C4-2B (cell line): Measurements from ENCODE around the gene C1QTNF6.

Experiments
- ZFX ChIP-seq: fragments of 450-650 bp; IDR thresholded peaks from 2 replicates; pipeline ENCODE4 v1.6.1; 2017
- TF ChIP-seq, protein P1 (sequence below): fragments of 450-650 bp; conservative IDR thresholded peaks from 2 replicates; pipeline ENCODE4 v1.5.1; 2017; ENCODE audit warnings: mild to moderate bottlenecking

DNA sequence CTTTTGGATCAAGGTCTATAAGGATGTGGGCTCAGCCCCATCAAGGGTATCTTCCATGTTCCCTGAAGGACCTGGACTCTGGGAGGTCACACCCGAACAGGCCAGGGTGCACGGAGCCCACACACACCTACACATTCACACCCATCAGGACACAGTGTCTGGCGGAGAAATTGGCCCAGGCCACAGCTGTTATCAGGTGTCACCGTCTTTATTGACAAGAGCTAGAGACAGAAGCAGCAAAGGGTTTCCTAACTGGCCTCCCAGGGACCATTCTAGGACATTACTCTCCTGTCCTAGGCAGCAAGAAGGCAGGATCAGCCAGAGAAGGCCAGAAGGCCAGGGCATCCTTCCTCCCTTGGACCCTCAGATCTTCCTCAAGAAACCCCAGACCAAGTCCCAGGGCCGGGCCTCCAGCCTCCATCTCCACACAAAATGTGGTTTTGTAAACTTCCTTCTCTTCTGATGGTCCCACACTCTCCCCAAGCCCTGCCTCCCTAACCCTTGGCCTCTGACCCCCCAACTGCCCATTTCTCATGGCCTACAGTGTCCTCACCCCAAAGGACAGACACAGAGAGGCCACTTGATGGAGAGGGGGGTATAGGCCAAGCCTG is 16.1 kb upstream of the C1QTNF6 start:
- TF ChIP-seq, protein P1, sequence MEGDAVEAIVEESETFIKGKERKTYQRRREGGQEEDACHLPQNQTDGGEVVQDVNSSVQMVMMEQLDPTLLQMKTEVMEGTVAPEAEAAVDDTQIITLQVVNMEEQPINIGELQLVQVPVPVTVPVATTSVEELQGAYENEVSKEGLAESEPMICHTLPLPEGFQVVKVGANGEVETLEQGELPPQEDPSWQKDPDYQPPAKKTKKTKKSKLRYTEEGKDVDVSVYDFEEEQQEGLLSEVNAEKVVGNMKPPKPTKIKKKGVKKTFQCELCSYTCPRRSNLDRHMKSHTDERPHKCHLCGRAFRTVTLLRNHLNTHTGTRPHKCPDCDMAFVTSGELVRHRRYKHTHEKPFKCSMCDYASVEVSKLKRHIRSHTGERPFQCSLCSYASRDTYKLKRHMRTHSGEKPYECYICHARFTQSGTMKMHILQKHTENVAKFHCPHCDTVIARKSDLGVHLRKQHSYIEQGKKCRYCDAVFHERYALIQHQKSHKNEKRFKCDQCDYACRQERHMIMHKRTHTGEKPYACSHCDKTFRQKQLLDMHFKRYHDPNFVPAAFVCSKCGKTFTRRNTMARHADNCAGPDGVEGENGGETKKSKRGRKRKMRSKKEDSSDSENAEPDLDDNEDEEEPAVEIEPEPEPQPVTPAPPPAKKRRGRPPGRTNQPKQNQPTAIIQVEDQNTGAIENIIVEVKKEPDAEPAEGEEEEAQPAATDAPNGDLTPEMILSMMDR, result no peak
- TF ChIP-seq ZFX, result no peak
